K562 treated with DMSO at 1 percent for 4 hours (cell line): Measurements from ENCODE around the gene RNH1. TPM values are rescaled to one million over a fixed set of nuclear protein-coding genes. Genes with fewer than 3 reads are reported as not detected.

Source experiments
- total RNA-seq: library from RNA; unstranded; fragments of 300-600 nt; gene quantifications from 2 replicates; pipeline ENCODE4 v1.2.3, GENCODE V29; 2022; ENCODE audit not compliant: insufficient read depth

Gene RNH1
- total RNA-seq, result 227 and 244 TPM in 2 replicates

GRCh38 chr11:506995-507726, at the start of gene RNH1:
Gene RNH1, minus strand, starts transcription at chr11:507242. Its CDS starts 5,080 bp downstream, at chr11:502162.

GRCh38 chr11:536841-537621, 30.0 kb upstream of the RNH1 start, which contains the start of gene LRRC56:
Gene LRRC56, plus strand, starts transcription at chr11:537527. Its CDS starts 3,158 bp downstream, at chr11:540685.

GRCh38 chr11:535519-536454, 28.7 kb upstream of the RNH1 start, which contains the start of gene HRAS:
Gene HRAS, minus strand, starts transcription at chr11:535576.

GRCh38 chr11:449889-450808, 56.9 kb downstream of the RNH1 start, which contains the start of gene PTDSS2:
Gene PTDSS2, plus strand, starts transcription at chr11:450279. Its CDS starts 177 bp downstream, at chr11:450456.

Other genes starting within 250 kb of the RNH1 start
- 1.8 and 1.9 TPM in 2 replicates for gene NLRP6, start 228.8 kb downstream of the RNH1 start, total RNA-seq
- gene PGGHG, start 218.1 kb downstream of the RNH1 start, total RNA-seq, result 26.9 and 46.3 TPM in 2 replicates
- gene IFITM5, start 207.7 kb downstream of the RNH1 start, total RNA-seq, result not detected in 2 replicates
- gene IFITM2, start 199.4 kb downstream of the RNH1 start, total RNA-seq, result 549 and 600 TPM in 2 replicates
- 779 and 784 TPM in 2 replicates for gene IFITM1, start 193.2 kb downstream of the RNH1 start, total RNA-seq
- gene IFITM3, start 186.4 kb downstream of the RNH1 start, total RNA-seq, result 284 and 320 TPM in 2 replicates
- gene B4GALNT4, start 137.7 kb downstream of the RNH1 start, total RNA-seq, result 16.5 and 25.5 TPM in 2 replicates
- 59.2 and 64.0 TPM in 2 replicates for gene PKP3, start 113.0 kb downstream of the RNH1 start, total RNA-seq
- 136 and 148 TPM in 2 replicates for gene SIGIRR, start 92.2 kb downstream of the RNH1 start, total RNA-seq
- gene ANO9, start 65.2 kb downstream of the RNH1 start, total RNA-seq, result 9.7 and 16.7 TPM in 2 replicates
- gene PTDSS2, start 57.0 kb downstream of the RNH1 start, total RNA-seq, result 45.6 and 53.9 TPM in 2 replicates
- gene HRAS, start 28.3 kb upstream of the RNH1 start, total RNA-seq, result 34.8 and 44.7 TPM in 2 replicates
- 2.4 and 3.2 TPM in 2 replicates for gene LRRC56, start 30.3 kb upstream of the RNH1 start, total RNA-seq
- gene LMNTD2, start 53.5 kb upstream of the RNH1 start, total RNA-seq, result 4.5 and 5.5 TPM in 2 replicates
- gene RASSF7, start 53.7 kb upstream of the RNH1 start, total RNA-seq, result 41.0 and 43.1 TPM in 2 replicates
- gene PHRF1, start 69.2 kb upstream of the RNH1 start, total RNA-seq, result 11.7 and 15.2 TPM in 2 replicates
- gene IRF7, start 108.7 kb upstream of the RNH1 start, total RNA-seq, result 31.7 and 39.7 TPM in 2 replicates
- gene CDHR5, start 117.7 kb upstream of the RNH1 start, total RNA-seq, result not detected in 2 replicates
- gene SCT, start 119.9 kb upstream of the RNH1 start, total RNA-seq, result not detected in 2 replicates
- 1.4 TPM in 1 of 2 replicates, not detected in the other for gene DRD4, start 130.0 kb upstream of the RNH1 start, total RNA-seq
- gene DEAF1, start 188.0 kb upstream of the RNH1 start, total RNA-seq, result 59.9 TPM in 2 replicates
- 22.2 and 31.1 TPM in 2 replicates for gene TMEM80, start 188.6 kb upstream of the RNH1 start, total RNA-seq
- gene EPS8L2, start 199.0 kb upstream of the RNH1 start, total RNA-seq, result 6.0 and 9.8 TPM in 2 replicates
- 697 and 710 TPM in 2 replicates for gene TALDO1, start 240.2 kb upstream of the RNH1 start, total RNA-seq